Measurements from ENCODE around the gene CELA1. TPM values are rescaled to one million over a fixed set of nuclear protein-coding genes. Genes with fewer than 3 reads are reported as not detected.

The CELA1 gene
- total and polyA plus RNA-seq, 10 of the 15 experiments (the other 5 are each of a cell fraction or from before 2014, with no cell fraction given), result not detected

- TF ChIP-seq LARP7 (IDR thresholded peaks at IDR 0.05), result no peak; the same call in 1 of the 2 replicates
- peak; percentile 50 for TF ChIP-seq RUNX3 (IDR thresholded peaks at IDR 0.05; ENCODE audit: low read length)
- no peak for TF ChIP-seq ZZZ3 (IDR thresholded peaks at IDR 0.05; ENCODE audit: control insufficient read depth, insufficient read length, low read depth)
- TF ChIP-seq ETV6 (conservative IDR thresholded peaks at IDR 0.05 in 1 of 2, IDR thresholded peaks at IDR 0.05 in 1 of 2; ENCODE audit: borderline replicate concordance in 1 of 2, low read depth in 1 of 2), result no peak
- no peak for TF ChIP-seq ZNF24 (IDR thresholded peaks at IDR 0.05)
- TF ChIP-seq NR2F1 (conservative IDR thresholded peaks at IDR 0.05), result 0 out of 2 replicates have a peak, but pooled peaks have one; percentile 8
- no peak for TF ChIP-seq POU2F2 (IDR thresholded peaks at IDR 0.05; ENCODE audit: borderline replicate concordance, low read depth, low read length)
- TF ChIP-seq YBX1 (IDR thresholded peaks at IDR 0.05), result no peak
- no peak for TF ChIP-seq JUND (IDR thresholded peaks at IDR 0.05; ENCODE audit: low read depth, low read length)
Observed at GRCh38 chr12:51389302-51389999, 43.0 kb upstream of the CELA1 start (continued).

GRCh38 chr12:51388846-51389245, 42.4 kb upstream of the CELA1 start:
- no peak for FAIRE-seq
- intact Hi-C loops (cut with micrococcal nuclease; ENCODE audit: unreplicated experiment), result no loop called here
- ChIA-PET RAD21 (ENCODE audit: unreplicated experiment) (interaction anchor here (1.2 to 4.0 kb wide), 3 partner anchors 20 to 48 kb away, joined by 4 to 19 read pairs (median 5); no protein-coding TSS in a partner anchor), CTCF (interaction anchor here (1.0 to 2.7 kb wide), 4 partner anchors 15 to 143 kb away, joined by 3 to 8 read pairs (median 4); no protein-coding TSS in a partner anchor), POLR2A (interaction anchor here (1.3 to 5.4 kb wide), 2 partner anchors 14 to 20 kb away, joined by 5 to 28 read pairs; no protein-coding TSS in a partner anchor), SMC1A (ENCODE audit: uncharacterized antibody, unreplicated experiment) (interaction anchor here (0.5 to 2.8 kb wide), 6 partner anchors 11 to 871 kb away, joined by 4 to 11 read pairs (median 6); no protein-coding TSS in a partner anchor)
- ATAC-seq, result no peak
- Histone ChIP-seq H4K20me1 (ENCODE audit: control insufficient read depth, insufficient read depth) (no peaks in the 10 kb centered on the region), H2AFZ (ENCODE audit: control insufficient read depth, low read depth, low read length) (no peak overlapping the region), H3K4me1 (ENCODE audit: control insufficient read depth, insufficient read depth, low read length) (peaks cover 35% of the 10 kb centered on the region), H3K79me2 (ENCODE audit: control insufficient read depth, insufficient read depth, low read length) (peaks cover 28% of the 10 kb centered on the region), H3K27me3 (replicated peaks in 1 of 2; ENCODE audit: control insufficient read depth in 2 of 2, insufficient read depth in 2 of 2, low read length in 1 of 2) (no peaks in the 10 kb centered on the region), H3K9me3 (replicated peaks; ENCODE audit: control insufficient read depth, insufficient read depth, low read length) (no peaks in the 10 kb centered on the region), H3K36me3 (ENCODE audit: control insufficient read depth in 2 of 2, insufficient read depth in 2 of 2, low read length in 1 of 2) (no peaks in the 10 kb centered on the region), H3K27ac (ENCODE audit: control insufficient read depth, insufficient read depth) (0 out of 2 replicates have a peak overlapping the region, but pooled peaks have one; percentile 4), H3K9ac (ENCODE audit: control insufficient read depth, insufficient read depth, low read length) (no peak overlapping the region), H3K4me2 (ENCODE audit: control insufficient read depth, insufficient read depth) (peak overlapping the region; percentile 28), H3K4me3 (no peak overlapping the region)
- 63% methylated on average over 5 of the region's 5 CpGs for WGBS (ENCODE audit: insufficient coverage, insufficient replicate concordance, low lambda C conversion rate, missing lambda C conversion rate)
- BruUV-seq (replicated peaks), result no TSS peak
- DNase-seq (ENCODE audit: low read depth, low spot score), result no peak
- in situ Hi-C loops (cut with MboI), result no loop called here
- TF ChIP-seq BHLHE40 (IDR thresholded peaks at IDR 0.05; ENCODE audit: borderline replicate concordance in 1 of 2, low read depth in 2 of 2, low read length in 1 of 2) (no peak), ATF2 (IDR thresholded peaks at IDR 0.05; ENCODE audit: low read length) (no peak), SIN3A (IDR thresholded peaks at IDR 0.05; ENCODE audit: low read depth, low read length) (no peak), BMI1 (IDR thresholded peaks at IDR 0.05; ENCODE audit: borderline replicate concordance) (no peak), TCF12 (IDR thresholded peaks at IDR 0.05; ENCODE audit: low read depth, low read length) (no peak), PBX3 (IDR thresholded peaks at IDR 0.05; ENCODE audit: insufficient replicate concordance, low read depth, low read length) (no peak), IKZF1 (conservative IDR thresholded peaks at IDR 0.05) (no peak), NFYA (IDR thresholded peaks at IDR 0.05; ENCODE audit: borderline replicate concordance, low read depth, low read length) (no peak), STAT1 (conservative IDR thresholded peaks at IDR 0.05) (no peak), MEF2A (IDR thresholded peaks at IDR 0.05; ENCODE audit: insufficient read depth, low read depth, low read length) (no peak), BRCA1 (IDR thresholded peaks at IDR 0.05; ENCODE audit: low read depth, low read length) (no peak), NRF1 (conservative IDR thresholded peaks at IDR 0.05; ENCODE audit: low read depth, low read length) (no peak), HDAC2 (IDR thresholded peaks at IDR 0.05) (no peak), FOS (IDR thresholded peaks at IDR 0.05; ENCODE audit: borderline replicate concordance, extremely low read depth, insufficient read length) (no peak)
